Measurements from ENCODE around the gene DBT.
"Not testable (repeated sequence)": the region's sequence is repeated elsewhere in the genome, so short reads cannot be mapped to it uniquely, and the experiment has no call there.

The DBT gene

DNA sequence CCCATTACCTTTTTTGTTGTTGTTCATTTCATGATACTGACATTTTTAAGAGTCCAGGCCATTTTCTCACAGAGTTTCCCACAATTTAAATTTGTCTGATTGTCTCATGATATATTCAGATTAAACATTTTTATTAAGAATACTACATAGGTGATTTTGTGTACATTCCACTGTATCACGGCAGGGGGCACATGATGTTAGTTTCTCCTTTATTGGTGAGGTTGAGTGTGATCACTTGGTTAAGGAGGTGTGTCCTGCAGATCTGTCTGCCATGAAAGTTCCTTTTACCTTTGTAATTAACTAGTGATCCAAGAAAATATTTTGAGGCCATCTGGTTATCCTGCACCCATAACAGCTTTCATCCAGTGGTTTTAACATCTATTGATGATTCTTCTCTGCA lies 28.2 kb upstream of the DBT start:
- Histone ChIP-seq H3K27me3 (ENCODE audit: control insufficient read depth in 2 of 2, insufficient read depth in 2 of 2, low read length in 2 of 2) (no peaks in the 10 kb centered on the region), H3K36me3 (ENCODE audit: control insufficient read depth in 2 of 2, insufficient read depth in 2 of 2, low read length in 2 of 2) (peaks cover 73 to 79% of the 10 kb centered on the region in 2 donors), H3K27ac (ENCODE audit: low read depth in 2 of 2, low read length in 2 of 2) (no peak overlapping the region), H3K4me1 (ENCODE audit: control insufficient read depth in 2 of 2, insufficient read depth in 2 of 2, low read length in 2 of 2) (no peaks in the 10 kb centered on the region), H3K9me3 (ENCODE audit: control insufficient read depth in 2 of 2, low read length in 2 of 2) (no peaks in the 10 kb centered on the region), H3K4me3 (ENCODE audit: low read length in 2 of 2) (no peak overlapping the region), H3K9ac (ENCODE audit: low read depth in 1 of 2, low read length in 2 of 2) (no peak overlapping the region)

DNA sequence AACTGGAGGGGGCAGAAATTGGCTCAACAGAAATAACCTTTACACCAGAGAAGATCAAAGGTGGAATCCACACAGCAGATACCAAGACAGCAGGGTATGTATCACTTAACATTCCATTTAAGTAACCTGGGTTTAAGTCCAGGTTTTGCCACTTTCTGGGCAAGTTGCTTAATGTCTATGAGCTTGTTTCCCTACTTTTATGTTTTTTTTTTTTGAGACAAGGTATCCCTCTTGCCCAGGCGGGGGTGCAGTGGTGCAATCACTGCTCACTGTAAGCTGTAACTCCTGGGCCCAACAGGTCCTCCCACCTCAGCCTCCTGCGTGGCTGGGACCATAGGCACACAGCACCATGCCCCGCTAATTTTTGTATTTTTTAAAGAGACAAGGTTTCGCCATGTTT lies 18.6 kb upstream of the DBT start:
- no peaks in the 10 kb centered on the region for H3K27me3 ChIP-seq (ENCODE audit: control insufficient read depth in 2 of 2, insufficient read depth in 2 of 2, low read length in 2 of 2)
- no peak overlapping the region for H3K9ac ChIP-seq (ENCODE audit: low read depth in 1 of 2, low read length in 2 of 2)
- peaks cover 17 to 35% of the 10 kb centered on the region in 2 donors for H3K36me3 ChIP-seq (ENCODE audit: control insufficient read depth in 2 of 2, insufficient read depth in 2 of 2, low read length in 2 of 2)
- peaks cover 10 to 13% of the 10 kb centered on the region in 2 donors for H3K4me1 ChIP-seq (ENCODE audit: control insufficient read depth in 2 of 2, insufficient read depth in 2 of 2, low read length in 2 of 2)
- no peak overlapping the region for H3K4me3 ChIP-seq (ENCODE audit: low read length in 2 of 2)
- H3K27ac ChIP-seq (ENCODE audit: low read depth in 2 of 2, low read length in 2 of 2): no peak overlapping the region
- H3K9me3 ChIP-seq (ENCODE audit: control insufficient read depth in 2 of 2, low read length in 2 of 2): no peaks in the 10 kb centered on the region

DNA sequence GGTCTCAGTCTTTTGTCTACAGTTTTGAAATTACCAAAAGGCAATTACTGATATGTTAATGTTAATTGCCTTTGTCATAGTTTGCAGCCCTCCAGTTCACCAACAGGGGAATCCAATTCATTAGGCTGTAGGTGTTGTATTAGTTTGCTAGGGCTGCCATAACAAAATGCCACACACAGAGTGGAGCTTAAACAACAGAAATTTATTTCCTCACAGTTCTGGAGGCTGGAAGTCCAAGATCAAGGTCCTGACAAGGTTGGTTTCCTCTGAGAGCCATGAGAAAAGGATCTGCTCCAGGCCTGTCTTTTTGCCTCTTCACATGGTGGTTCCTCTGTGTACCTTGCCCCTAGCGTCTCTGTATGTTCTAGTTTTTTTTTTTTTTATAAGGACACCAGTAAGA lies 17.6 kb upstream of the DBT start:
- Histone ChIP-seq H3K36me3 (ENCODE audit: control insufficient read depth in 2 of 2, insufficient read depth in 2 of 2, low read length in 2 of 2) (peaks cover 16 to 27% of the 10 kb centered on the region in 2 donors), H3K27ac (ENCODE audit: low read depth in 2 of 2, low read length in 2 of 2) (no peak overlapping the region), H3K4me3 (ENCODE audit: low read length in 2 of 2) (peak overlapping the region in 1 of 2 donors; percentile 97)

DNA sequence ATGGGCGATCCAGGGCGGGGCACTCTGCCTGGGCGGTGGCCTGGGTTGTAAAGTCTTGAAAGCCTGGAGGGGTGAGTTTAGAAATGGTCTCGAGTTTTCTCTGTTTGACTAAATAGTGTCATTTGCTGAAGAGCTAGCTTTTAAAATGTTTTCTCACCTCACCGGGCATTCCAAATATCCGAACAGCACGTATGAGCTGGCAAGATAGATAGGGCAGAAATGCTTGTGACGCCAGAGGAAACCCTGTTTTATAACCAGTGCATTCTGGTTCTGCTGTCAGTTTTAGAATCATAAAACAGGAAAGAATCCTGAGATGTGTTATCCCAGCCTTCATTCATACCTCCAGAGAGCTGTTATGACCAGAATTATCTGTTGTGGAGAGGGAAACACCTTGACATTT lies 17.1 kb upstream of the DBT start:
- H3K27ac ChIP-seq (ENCODE audit: low read depth in 2 of 2, low read length in 2 of 2): peak overlapping the region; percentile 91 to 92
- H3K4me1 ChIP-seq (ENCODE audit: control insufficient read depth in 2 of 2, insufficient read depth in 2 of 2, low read length in 2 of 2): peaks cover 10 to 13% of the 10 kb centered on the region in 2 donors
- peak overlapping the region; percentile 92 to 94 for H3K9ac ChIP-seq (ENCODE audit: low read depth in 1 of 2, low read length in 2 of 2)
- H3K36me3 ChIP-seq (ENCODE audit: control insufficient read depth in 2 of 2, insufficient read depth in 2 of 2, low read length in 2 of 2): peaks cover 11 to 21% of the 10 kb centered on the region in 2 donors
- peak overlapping the region; percentile 90 to 97 for H3K4me3 ChIP-seq (ENCODE audit: low read length in 2 of 2)
- no peaks in the 10 kb centered on the region for H3K27me3 ChIP-seq (ENCODE audit: control insufficient read depth in 2 of 2, insufficient read depth in 2 of 2, low read length in 2 of 2)
- H3K9me3 ChIP-seq (ENCODE audit: control insufficient read depth in 2 of 2, low read length in 2 of 2): no peaks in the 10 kb centered on the region

More for the DNA sequence above, 17.6 kb upstream of the DBT start:
- Histone ChIP-seq H3K4me1 (ENCODE audit: control insufficient read depth in 2 of 2, insufficient read depth in 2 of 2, low read length in 2 of 2) (peaks cover 10 to 13% of the 10 kb centered on the region in 2 donors), H3K9ac (ENCODE audit: low read depth in 1 of 2, low read length in 2 of 2) (peak overlapping the region in 1 of 2 donors; percentile 92), H3K9me3 (ENCODE audit: control insufficient read depth in 2 of 2, low read length in 2 of 2) (no peaks in the 10 kb centered on the region), H3K27me3 (ENCODE audit: control insufficient read depth in 2 of 2, insufficient read depth in 2 of 2, low read length in 2 of 2) (no peaks in the 10 kb centered on the region)

DNA sequence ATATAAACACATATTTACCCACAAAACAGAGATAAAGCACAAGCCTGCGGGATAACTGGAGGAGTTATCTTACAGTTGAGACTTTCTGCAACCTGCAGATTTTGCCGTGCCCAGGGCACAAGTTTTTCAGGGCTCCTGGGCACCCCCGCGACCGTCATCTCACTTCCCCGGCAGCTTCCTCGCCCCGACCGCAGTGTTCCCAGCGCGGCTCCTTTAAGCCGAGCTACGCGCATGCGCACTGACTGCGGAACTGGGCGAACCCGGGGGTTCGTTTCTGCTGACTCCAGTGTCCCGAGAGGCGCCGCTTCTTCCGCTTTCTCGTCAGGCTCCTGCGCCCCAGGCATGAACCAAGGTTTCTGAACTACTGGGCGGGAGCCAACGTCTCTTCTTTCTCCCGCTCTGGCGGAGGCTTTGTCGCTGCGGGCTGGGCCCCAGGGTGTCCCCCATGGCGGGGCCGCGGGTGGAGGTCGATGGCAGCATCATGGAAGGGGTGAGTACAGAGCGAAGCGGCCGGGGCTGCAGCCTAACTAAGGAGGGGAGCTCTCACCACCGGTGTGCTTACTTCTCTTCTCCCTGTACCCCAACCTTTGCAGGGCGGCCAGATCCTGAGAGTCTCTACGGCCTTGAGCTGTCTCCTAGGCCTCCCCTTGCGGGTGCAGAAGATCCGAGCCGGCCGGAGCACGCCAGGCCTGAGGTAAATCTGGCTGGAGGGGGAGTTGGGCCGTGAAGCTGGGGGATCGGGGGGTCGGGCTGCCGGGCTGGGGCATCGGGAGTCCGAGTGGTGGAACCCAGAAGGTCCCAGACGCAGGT lies 16.5 kb upstream of the DBT start, which contains the start of gene RTCA:
RTCA (plus strand) TSS at position 286 of the 810 bp plus-strand sequence; CDS start at position 446, 160 bp downstream.
- no peaks in the 10 kb centered on the region for H3K27me3 ChIP-seq (ENCODE audit: control insufficient read depth in 2 of 2, insufficient read depth in 2 of 2, low read length in 2 of 2)
- H3K9me3 ChIP-seq (ENCODE audit: control insufficient read depth in 2 of 2, low read length in 2 of 2): no peaks in the 10 kb centered on the region
- peaks cover 9 to 17% of the 10 kb centered on the region in 2 donors for H3K36me3 ChIP-seq (ENCODE audit: control insufficient read depth in 2 of 2, insufficient read depth in 2 of 2, low read length in 2 of 2)
- peak within 1 kb of the TSS; percentile 91 to 92 for H3K27ac ChIP-seq (ENCODE audit: low read depth in 2 of 2, low read length in 2 of 2)
- peak within 1 kb of the TSS; percentile 90 to 97 for H3K4me3 ChIP-seq (ENCODE audit: low read length in 2 of 2)
- peak within 1 kb of the TSS; percentile 92 to 94 for H3K9ac ChIP-seq (ENCODE audit: low read depth in 1 of 2, low read length in 2 of 2)
- H3K4me1 ChIP-seq (ENCODE audit: control insufficient read depth in 2 of 2, insufficient read depth in 2 of 2, low read length in 2 of 2): peaks cover 10 to 13% of the 10 kb centered on the region in 2 donors

- H3K9ac ChIP-seq (ENCODE audit: low read depth in 1 of 2, low read length in 2 of 2): peak overlapping the region; percentile 78 to 94
- peaks cover 10 to 13% of the 10 kb centered on the region in 2 donors for H3K4me1 ChIP-seq (ENCODE audit: control insufficient read depth in 2 of 2, insufficient read depth in 2 of 2, low read length in 2 of 2)
- H3K9me3 ChIP-seq (ENCODE audit: control insufficient read depth in 2 of 2, low read length in 2 of 2): no peaks in the 10 kb centered on the region
- H3K27me3 ChIP-seq (ENCODE audit: control insufficient read depth in 2 of 2, insufficient read depth in 2 of 2, low read length in 2 of 2): no peaks in the 10 kb centered on the region
- H3K36me3 ChIP-seq (ENCODE audit: control insufficient read depth in 2 of 2, insufficient read depth in 2 of 2, low read length in 2 of 2): peaks cover 8 to 13% of the 10 kb centered on the region in 2 donors
- peak overlapping the region; percentile 91 to 92 for H3K27ac ChIP-seq (ENCODE audit: low read depth in 2 of 2, low read length in 2 of 2)
- H3K4me3 ChIP-seq (ENCODE audit: low read length in 2 of 2): peak overlapping the region; percentile 90 to 97
These were observed 15.9 kb upstream of the DBT start for GRCh38 chr1:100265562-100265930.

DNA sequence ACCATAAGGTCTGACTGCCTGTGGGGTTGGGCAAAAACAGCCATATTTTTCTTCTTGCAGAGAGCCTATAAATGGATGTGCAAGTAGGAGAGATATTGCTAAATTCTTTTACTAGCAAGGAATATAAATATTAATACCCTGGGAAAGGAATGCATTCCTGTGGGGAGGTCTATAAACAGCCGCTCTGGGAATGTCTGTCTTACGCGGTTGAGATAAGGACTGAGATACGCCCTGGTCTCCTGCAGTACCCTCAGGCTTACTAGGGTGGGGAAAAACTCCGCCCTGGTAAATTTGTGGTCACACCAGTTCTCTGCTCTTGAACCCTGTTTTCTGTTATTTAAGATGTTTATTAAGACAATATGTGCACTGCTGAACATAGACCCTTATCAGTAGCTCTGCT lies 14.4 kb upstream of the DBT start:
- H3K4me3 ChIP-seq (ENCODE audit: low read length in 2 of 2): not testable (repeated sequence)

DNA sequence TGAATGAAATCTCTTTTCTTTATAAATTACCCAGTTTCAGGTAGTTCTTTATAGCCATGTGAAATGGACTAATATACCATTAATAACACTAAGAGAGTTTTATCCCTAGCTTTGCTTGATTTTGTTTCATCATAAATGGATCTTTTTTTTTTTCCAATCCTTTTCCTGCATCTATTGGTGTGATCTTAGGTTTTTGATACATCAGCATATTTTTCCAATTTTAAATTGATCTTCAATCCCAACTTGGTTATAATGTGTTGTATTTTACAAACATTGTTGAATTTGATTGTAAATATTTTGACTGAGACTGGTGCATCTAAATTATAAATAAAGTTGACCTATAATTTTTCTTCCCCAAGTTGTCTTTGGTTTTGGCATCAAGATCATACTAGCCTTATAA lies 12.1 kb upstream of the DBT start:
- H3K4me3 ChIP-seq (ENCODE audit: low read length in 2 of 2): no peak overlapping the region
- no peaks in the 10 kb centered on the region for H3K9me3 ChIP-seq (ENCODE audit: control insufficient read depth in 2 of 2, low read length in 2 of 2)
- no peak overlapping the region for H3K27ac ChIP-seq (ENCODE audit: low read depth in 2 of 2, low read length in 2 of 2)
- no peaks in the 10 kb centered on the region for H3K27me3 ChIP-seq (ENCODE audit: control insufficient read depth in 2 of 2, insufficient read depth in 2 of 2, low read length in 2 of 2)
- no peak overlapping the region for H3K9ac ChIP-seq (ENCODE audit: low read depth in 1 of 2, low read length in 2 of 2)
- no peaks in the 10 kb centered on the region for H3K36me3 ChIP-seq (ENCODE audit: control insufficient read depth in 2 of 2, insufficient read depth in 2 of 2, low read length in 2 of 2)
- H3K4me1 ChIP-seq (ENCODE audit: control insufficient read depth in 2 of 2, insufficient read depth in 2 of 2, low read length in 2 of 2): peaks cover 3 to 5% of the 10 kb centered on the region in 2 donors

More for the DNA sequence above, 14.4 kb upstream of the DBT start:
- H3K9ac ChIP-seq (ENCODE audit: low read depth in 1 of 2, low read length in 2 of 2); H3K36me3 ChIP-seq (ENCODE audit: control insufficient read depth in 2 of 2, insufficient read depth in 2 of 2, low read length in 2 of 2); H3K9me3 ChIP-seq (ENCODE audit: control insufficient read depth in 2 of 2, low read length in 2 of 2); H3K27ac ChIP-seq (ENCODE audit: low read depth in 2 of 2, low read length in 2 of 2); H3K27me3 ChIP-seq (ENCODE audit: control insufficient read depth in 2 of 2, insufficient read depth in 2 of 2, low read length in 2 of 2): not testable (repeated sequence)
- H3K4me1 ChIP-seq (ENCODE audit: control insufficient read depth in 2 of 2, insufficient read depth in 2 of 2, low read length in 2 of 2): peaks cover 10 to 13% of the 10 kb centered on the region in 2 donors

DNA sequence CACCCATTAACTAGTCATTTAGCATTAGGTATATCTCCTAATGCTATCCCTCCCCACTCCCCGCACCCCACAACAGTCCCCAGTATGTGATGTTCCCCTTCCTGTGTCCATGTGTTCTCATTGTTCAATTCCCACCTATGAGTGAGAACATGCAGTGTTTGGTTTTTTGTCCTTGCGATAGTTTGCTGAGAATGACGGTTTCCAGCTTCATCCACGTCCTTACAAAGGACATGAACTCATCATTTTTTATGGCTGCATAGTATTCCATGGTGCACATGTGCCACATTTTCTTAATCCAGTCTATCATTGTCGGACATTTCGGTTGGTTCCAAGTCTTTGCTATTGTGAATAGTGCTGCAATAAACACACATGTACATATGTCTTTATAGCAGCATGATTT lies 8.8 kb upstream of the DBT start:
- H3K9me3 ChIP-seq (ENCODE audit: control insufficient read depth in 2 of 2, low read length in 2 of 2): not testable (repeated sequence)

DNA sequence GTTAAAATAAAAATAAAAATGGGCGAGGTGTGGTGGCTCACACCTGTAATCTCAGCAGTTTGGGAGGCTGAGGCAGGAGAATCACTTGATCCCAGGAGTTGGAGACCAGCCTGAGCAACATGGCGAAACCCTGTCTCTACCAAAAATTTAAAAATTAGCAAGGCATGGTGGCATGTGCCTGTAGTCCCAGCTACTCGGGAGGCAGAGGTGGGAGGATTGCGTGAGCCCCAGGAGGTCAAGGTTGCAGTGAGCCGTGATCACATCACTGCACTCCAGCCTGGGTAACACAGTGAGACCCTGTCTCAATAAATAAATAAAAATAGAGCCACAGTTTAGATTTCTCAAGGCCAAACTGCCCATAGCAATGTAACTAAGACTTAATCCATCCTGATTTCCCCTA lies 6.6 kb upstream of the DBT start:
- H3K4me1 ChIP-seq (ENCODE audit: control insufficient read depth in 2 of 2, insufficient read depth in 2 of 2, low read length in 2 of 2); H3K4me3 ChIP-seq (ENCODE audit: low read length in 2 of 2); H3K36me3 ChIP-seq (ENCODE audit: control insufficient read depth in 2 of 2, insufficient read depth in 2 of 2, low read length in 2 of 2); H3K27me3 ChIP-seq (ENCODE audit: control insufficient read depth in 2 of 2, insufficient read depth in 2 of 2, low read length in 2 of 2); H3K9me3 ChIP-seq (ENCODE audit: control insufficient read depth in 2 of 2, low read length in 2 of 2); H3K27ac ChIP-seq (ENCODE audit: low read depth in 2 of 2, low read length in 2 of 2); H3K9ac ChIP-seq (ENCODE audit: low read depth in 1 of 2, low read length in 2 of 2): not testable (repeated sequence)

More for the DNA sequence above, 8.8 kb upstream of the DBT start:
- H3K36me3 ChIP-seq (ENCODE audit: control insufficient read depth in 2 of 2, insufficient read depth in 2 of 2, low read length in 2 of 2); H3K4me1 ChIP-seq (ENCODE audit: control insufficient read depth in 2 of 2, insufficient read depth in 2 of 2, low read length in 2 of 2); H3K27ac ChIP-seq (ENCODE audit: low read depth in 2 of 2, low read length in 2 of 2); H3K27me3 ChIP-seq (ENCODE audit: control insufficient read depth in 2 of 2, insufficient read depth in 2 of 2, low read length in 2 of 2); H3K9ac ChIP-seq (ENCODE audit: low read depth in 1 of 2, low read length in 2 of 2); H3K4me3 ChIP-seq (ENCODE audit: low read length in 2 of 2): not testable (repeated sequence)
